Nephron (organoid): ENCODE measurements around the gene WWOX.

Source experiments
- H3K27ac Mint-ChIP-seq, 3 experiments: 2 replicates each; pipeline ENCODE4 v1.8.0; 2020; ENCODE audit warnings: mixed read lengths in 3 of 3, mild to moderate bottlenecking in 2 of 3, moderate library complexity in 1 of 3
- H3K27me3 Mint-ChIP-seq: 2 replicates; pipeline ENCODE4 v1.8.0; 2021; ENCODE audit warnings: low read depth, mild to moderate bottlenecking, moderate library complexity, mixed read lengths
- H3K36me3 Mint-ChIP-seq: 2 replicates; pipeline ENCODE4 v1.8.0; 2020; ENCODE audit warnings: low read depth, mixed read lengths
- H3K4me1 Mint-ChIP-seq: 2 replicates; pipeline ENCODE4 v1.8.0; 2020; ENCODE audit warnings: mixed read lengths
- H3K4me3 Mint-ChIP-seq, 3 experiments: 2 replicates each; pipeline ENCODE4 v1.8.0; 2020; ENCODE audit warnings: mild to moderate bottlenecking in 3 of 3, mixed read lengths in 3 of 3, moderate library complexity in 2 of 3
- H3K9me3 Mint-ChIP-seq: 2 replicates; pipeline ENCODE4 v1.8.0; 2020; ENCODE audit warnings: mixed read lengths
- CTCF ChIP-seq, 3 experiments: fragments of 200-600 bp; sonication (generic); IDR thresholded peaks; one replicate each; pipeline ENCODE4 v1.5.0; 2021; ENCODE audit warnings: antibody characterized with exemption in 3 of 3; ENCODE audit not compliant: unreplicated experiment in 3 of 3

Gene WWOX

GRCh38 chr16:78675951-78676792 is 576.7 kb downstream of the WWOX start:
- H3K27me3 Mint-ChIP-seq: no peaks in the 10 kb centered on the region
- H3K4me3 Mint-ChIP-seq: no peak overlapping the region
- no peaks in the 10 kb centered on the region for H3K9me3 Mint-ChIP-seq
- peak overlapping the region in 2 of 3 experiments; percentile 34 to 83 for H3K27ac Mint-ChIP-seq
- H3K36me3 Mint-ChIP-seq: no peaks in the 10 kb centered on the region
- no peak for TF ChIP-seq CTCF (IDR thresholded peaks at IDR 0.05; ENCODE audit: unreplicated experiment in 3 of 3)
- peaks cover 41% of the 10 kb centered on the region for H3K4me1 Mint-ChIP-seq

- peak overlapping the region in 2 of 3 experiments; percentile 39 to 47 for H3K27ac Mint-ChIP-seq
- H3K27me3 Mint-ChIP-seq: no peaks in the 10 kb centered on the region
- peaks cover 32% of the 10 kb centered on the region for H3K4me1 Mint-ChIP-seq
- TF ChIP-seq CTCF (IDR thresholded peaks at IDR 0.05; ENCODE audit: unreplicated experiment in 3 of 3): no peak
- H3K4me3 Mint-ChIP-seq: no peak overlapping the region
- no peaks in the 10 kb centered on the region for H3K9me3 Mint-ChIP-seq
- no peaks in the 10 kb centered on the region for H3K36me3 Mint-ChIP-seq
Observed at GRCh38 chr16:78677181-78677731, 577.8 kb downstream of the WWOX start.

- no peak for TF ChIP-seq CTCF (IDR thresholded peaks at IDR 0.05; ENCODE audit: unreplicated experiment in 3 of 3)
- Mint-ChIP-seq H3K27me3 (no peaks in the 10 kb centered on the region), H3K4me1 (peaks cover 38% of the 10 kb centered on the region), H3K4me3 (no peak overlapping the region), H3K9me3 (no peaks in the 10 kb centered on the region), H3K36me3 (no peaks in the 10 kb centered on the region), H3K27ac (no peak overlapping the region)
Observed at GRCh38 chr16:78679546-78679945, 580.1 kb downstream of the WWOX start.

GRCh38 chr16:78681743-78682142 is 582.3 kb downstream of the WWOX start:
- Mint-ChIP-seq H3K36me3 (no peaks in the 10 kb centered on the region), H3K4me3 (no peak overlapping the region), H3K9me3 (no peaks in the 10 kb centered on the region), H3K27me3 (no peaks in the 10 kb centered on the region), H3K27ac (no peak overlapping the region), H3K4me1 (peaks cover 43% of the 10 kb centered on the region)
- TF ChIP-seq CTCF (IDR thresholded peaks at IDR 0.05; ENCODE audit: unreplicated experiment in 3 of 3): no peak

GRCh38 chr16:78684030-78684611 is 584.7 kb downstream of the WWOX start:
- Mint-ChIP-seq H3K4me3 (no peak overlapping the region), H3K27ac (peak overlapping the region in 2 of 3 experiments; percentile 35 to 62), H3K4me1 (peaks cover 29% of the 10 kb centered on the region), H3K27me3 (no peaks in the 10 kb centered on the region), H3K9me3 (no peaks in the 10 kb centered on the region), H3K36me3 (no peaks in the 10 kb centered on the region)
- TF ChIP-seq CTCF (IDR thresholded peaks at IDR 0.05; ENCODE audit: unreplicated experiment in 3 of 3): no peak
